H1 (cell line): ENCODE measurements around the gene HTR3B. TPM values are rescaled to one million over a fixed set of nuclear protein-coding genes. Genes with fewer than 3 reads are reported as not detected.

ENCODE experiments used
- BACH1 ChIP-seq: IDR thresholded peaks from 2 replicates; pipeline ENCODE4 v1.6.1; 2012; ENCODE audit warnings: low read length, improper control_type of control experiment
- FOSL1 ChIP-seq: IDR thresholded peaks from 2 replicates; pipeline ENCODE4 v1.6.1; 2011; ENCODE audit warnings: mild to moderate bottlenecking, low read depth, low read length, moderate library complexity; ENCODE audit not compliant: insufficient read depth
- KDM1A ChIP-seq: fragments of 200-600, 300-600 bp; sonication (generic); IDR thresholded peaks from 2 replicates; pipeline ENCODE4 v1.7.1; 2016; ENCODE audit warnings: mild to moderate bottlenecking, low read length, borderline replicate concordance
- MAFK ChIP-seq: IDR thresholded peaks from 2 replicates; pipeline ENCODE4 v1.6.1; 2012; ENCODE audit warnings: low read depth, mild to moderate bottlenecking, improper control_type of control experiment, low read length
- RNF2 ChIP-seq: fragments of 200-900, 300-1000 bp; sonication (generic); IDR thresholded peaks from 2 replicates; pipeline ENCODE4 v1.7.1; 2016; ENCODE audit warnings: borderline replicate concordance, low read depth, mild to moderate bottlenecking, antibody characterized with exemption, low read length; ENCODE audit not compliant: poor library complexity, severe bottlenecking; ENCODE audit errors: missing control alignments
- RXRA ChIP-seq: IDR thresholded peaks from 2 replicates; pipeline ENCODE4 v1.6.1; 2011; ENCODE audit warnings: low read depth, mild to moderate bottlenecking, low read length, moderate library complexity; ENCODE audit not compliant: insufficient read depth
- SIRT6 ChIP-seq: IDR thresholded peaks from one replicate; pipeline ENCODE4 v1.7.1; 2012; ENCODE audit warnings: low read length, inconsistent platforms
- polyA plus RNA-seq, 7 experiments: library from polyadenylated mRNA; depleted of rRNA in 3 of 7; stranded (reverse) in 5 of 7; unstranded in 2 of 7; fragments of >200 nt in 5 of 7; fragments of 200-250 nt in 2 of 7; gene quantifications; 1 replicate in 5 of 7; 2 replicates in 1 of 7; 4 replicates in 1 of 7; pipeline versions ENCODE4 v1.2.1 to v1.2.3, GENCODE V29; 2011 to 2013; ENCODE audit warnings: missing spikeins in 2 of 7, mixed read lengths in 2 of 7
- small RNA-seq: library from polyadenylated mRNA; stranded (forward); fragments of <200 nt; extraction: miRNeasy Mini kit (QIAGEN cat#:217004); gene quantifications from one replicate; pipeline ENCODE3, GENCODE V24; 2013; ENCODE audit not compliant: insufficient read depth
- total RNA-seq: library from RNA; stranded (reverse); fragmentation: NEBNext Ultra II Directional; extraction: Animal tissue kit (Norgen Biotek cat#: 25700); gene quantifications from 2 replicates; pipeline ENCODE4 v1.2.1, GENCODE V29; 2021

Gene HTR3B
- total and polyA plus RNA-seq, 2 of the 8 experiments (the other 6 are each of a cell fraction or from before 2014, with no cell fraction given), result not detected

GRCh38 chr11:113994077-113994954 is 89.7 kb downstream of the HTR3B start (continued):
- no peak for TF ChIP-seq KDM1A
- no peak for TF ChIP-seq SIRT6
- TF ChIP-seq BACH1, result no peak
- no peak for TF ChIP-seq FOSL1
- no peak for TF ChIP-seq MAFK
- TF ChIP-seq RNF2, result no peak
- no peak for TF ChIP-seq RXRA
- TF ChIP-seq, all 59 proteins: peak for 2

Small RNA genes lying within 50 kb of the gene (small RNA-seq; reads per million reads assigned to genes)
- gene RNU6-1107P, result not detected

Other genes starting within 250 kb of the HTR3B start
- gene TMPRSS5, start 198.5 kb upstream of the HTR3B start, total RNA-seq, result 0.78 and 1.1 TPM in 2 replicates
- gene TMPRSS5, start 198.5 kb upstream of the HTR3B start, polyA plus RNA-seq (2011; rRNA removed), result 0.53 and 0.54 TPM in 2 replicates
- 24.4 and 25.3 TPM in 2 replicates for gene ZW10, start 131.1 kb upstream of the HTR3B start, total RNA-seq
- gene ZW10, start 131.1 kb upstream of the HTR3B start, polyA plus RNA-seq (2011; rRNA removed), result 5.9 and 9.0 TPM in 2 replicates
- gene CLDN25, start 125.0 kb upstream of the HTR3B start, total RNA-seq, result not detected in 2 replicates
- not detected in 2 replicates for gene CLDN25, start 125.0 kb upstream of the HTR3B start, polyA plus RNA-seq (2011; rRNA removed)
- 110 and 119 TPM in 2 replicates for gene USP28, start 29.2 kb upstream of the HTR3B start, total RNA-seq
- 54.0 and 82.6 TPM in 2 replicates for gene USP28, start 29.2 kb upstream of the HTR3B start, polyA plus RNA-seq (2011; rRNA removed)
- 6.5 and 7.5 TPM in 2 replicates for gene HTR3A, start 70.3 kb downstream of the HTR3B start, total RNA-seq
- 8.9 and 9.3 TPM in 2 replicates for gene HTR3A, start 70.3 kb downstream of the HTR3B start, polyA plus RNA-seq (2011; rRNA removed)
- gene ZBTB16, start 154.9 kb downstream of the HTR3B start, total RNA-seq, result 0.25 and 0.61 TPM in 2 replicates
- gene ZBTB16, start 154.9 kb downstream of the HTR3B start, polyA plus RNA-seq (2011; rRNA removed), result 0.12 and 0.19 TPM in 2 replicates